Left lobe of liver (tissue), 2 donors: ENCODE data around the gene PLET1. TPM values are rescaled to one million over a fixed set of nuclear protein-coding genes. Genes with fewer than 3 reads are reported as not detected.

Experiments
- ATAC-seq: fragments of 200-7000 bp; cut with Tn5 transposase; one replicate; pipeline ENCODE4 v1.9.1; 2020; ENCODE audit warnings: mild to moderate bottlenecking, moderate library complexity
- DNase-seq: peaks from one replicate; pipeline ENCODE4 v3.0.0-alpha.2; 2020; ENCODE audit warnings: low spot score
- total RNA-seq: library from RNA; stranded (reverse); gene quantifications from one replicate; pipeline ENCODE4 v1.2.1, GENCODE V29; 2021
- donor health status: DM: no; HTN: no; CAD: no; lungs with moderate emphysema.
- donor health status: DM: no; HTN: yes; CAD: no.

The PLET1 gene
- total RNA-seq, 1 donor from 2014 or later, result not detected

DNA sequence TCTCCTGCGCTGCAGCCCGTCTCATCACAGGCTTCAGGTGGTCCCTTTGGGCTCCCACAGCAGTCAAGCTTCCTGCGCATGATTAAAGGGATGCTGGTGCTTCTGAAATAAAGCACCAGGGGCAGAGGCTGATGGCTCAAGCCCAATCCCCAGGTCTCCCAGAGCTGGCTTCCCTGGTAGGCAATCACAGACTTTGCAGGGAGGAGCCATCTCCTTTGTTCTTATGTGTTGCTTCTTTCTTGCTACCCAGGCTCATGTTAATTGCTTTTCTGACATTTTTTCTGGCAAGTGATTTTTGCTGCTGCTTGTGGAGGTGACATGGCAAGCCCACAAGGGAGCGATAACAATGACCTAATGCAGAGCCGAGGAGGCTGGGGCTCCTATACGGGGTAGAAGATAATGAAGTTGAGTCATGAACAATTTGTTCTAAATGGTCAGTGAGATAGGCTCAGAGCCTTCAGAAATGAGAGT, 25.2 kb upstream of the PLET1 start:
- ATAC-seq (no peak), DNase-seq (no peak)

GRCh38 chr11:112281726-112282125, 21.1 kb upstream of the PLET1 start:
- DNase-seq, result no peak
- ATAC-seq, result no peak

GRCh38 chr11:112280268-112281126, 19.8 kb upstream of the PLET1 start:
- peak; percentile 96 for ATAC-seq
- DNase-seq, result peak; percentile 69

- ATAC-seq, result peak; percentile 91
- peak; percentile 74 for DNase-seq
Measured at GRCh38 chr11:112279901-112280267, 19.2 kb upstream of the PLET1 start.

- DNase-seq (no peak), ATAC-seq (no peak)
Measured at GRCh38 chr11:112278803-112279202, 18.1 kb upstream of the PLET1 start.

DNA sequence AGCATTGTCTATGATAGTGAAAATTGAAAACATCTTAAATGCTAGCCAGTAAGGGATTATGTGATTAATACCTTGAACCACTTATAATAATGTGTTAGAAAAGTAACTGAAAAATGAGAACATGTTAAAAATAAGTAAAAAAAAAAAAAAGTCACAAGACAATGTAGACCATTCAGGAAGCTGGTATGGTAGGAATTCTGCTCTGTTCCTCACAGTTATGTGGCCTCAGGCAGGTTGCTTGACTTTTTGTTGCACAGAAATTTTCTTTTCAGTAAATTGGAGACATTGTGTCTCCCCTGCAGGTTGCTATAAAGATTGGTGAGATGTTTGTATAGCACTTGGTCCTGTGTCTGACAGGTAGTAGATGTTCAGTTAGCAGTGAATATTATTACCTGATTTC, 17.3 kb upstream of the PLET1 start:
- ATAC-seq (no peak), DNase-seq (no peak)

DNA sequence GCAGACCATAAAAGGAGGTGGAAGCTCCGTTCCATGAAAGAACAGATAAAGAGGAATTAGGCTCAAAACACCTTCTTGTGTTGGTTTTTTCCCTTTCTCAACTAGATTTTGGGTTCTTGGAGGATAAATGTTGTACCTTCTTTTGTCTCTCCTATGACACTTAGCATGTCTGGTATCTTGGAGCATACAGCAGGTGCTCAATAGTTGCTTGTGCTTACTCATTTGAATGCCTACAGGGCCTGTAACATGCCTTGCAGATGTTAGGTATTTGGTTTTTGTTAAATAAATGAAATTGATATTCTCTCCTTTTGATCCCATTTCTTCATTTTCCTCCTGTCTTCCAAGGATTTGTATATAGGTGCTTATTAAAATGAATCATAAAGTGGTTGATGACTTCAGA, 16.4 kb upstream of the PLET1 start:
- ATAC-seq (no peak), DNase-seq (no peak)

GRCh38 chr11:112274007-112274783, 13.5 kb upstream of the PLET1 start:
- no peak for DNase-seq
- no peak for ATAC-seq

DNA sequence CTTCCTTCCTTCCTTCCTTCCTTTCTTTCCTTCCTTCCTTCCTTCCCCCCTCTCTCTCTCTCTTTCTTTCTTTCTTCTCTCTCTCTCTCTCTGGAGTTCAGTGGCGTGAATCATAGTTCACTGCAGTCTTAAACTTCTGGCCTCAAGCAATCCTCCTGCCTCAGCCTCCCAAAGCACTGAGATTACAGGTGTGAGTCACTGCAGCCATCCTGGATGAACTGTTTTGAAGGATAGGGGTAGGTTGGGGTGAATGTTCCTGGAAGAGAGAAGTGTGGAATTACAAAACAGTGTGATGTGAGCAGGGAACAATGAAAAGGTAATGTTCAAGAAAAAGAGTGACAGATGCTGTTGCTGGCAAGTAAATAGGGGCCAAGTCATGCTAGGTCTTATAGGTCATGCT, 12.4 kb upstream of the PLET1 start:
- DNase-seq (no peak), ATAC-seq (no peak)

DNA sequence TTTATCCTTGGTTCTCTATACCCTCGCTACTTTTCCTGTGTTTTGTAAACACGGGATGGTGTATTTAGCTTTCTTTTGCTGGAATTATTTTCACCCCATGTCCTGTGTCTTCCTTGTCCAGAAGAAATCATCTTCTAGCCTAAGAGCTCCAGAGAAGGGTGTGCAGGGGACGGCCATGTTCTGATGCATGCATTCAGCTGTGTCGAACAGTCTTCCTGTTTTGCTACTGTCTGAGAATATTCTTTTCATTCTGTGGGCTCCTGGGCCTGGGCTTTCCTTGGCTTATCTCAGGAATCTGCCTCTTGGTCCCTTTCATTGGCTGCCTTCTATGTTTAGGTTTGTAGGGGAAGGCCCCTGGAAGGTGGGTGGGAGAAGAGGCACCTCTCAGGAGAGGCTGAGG, 10.6 kb upstream of the PLET1 start:
- DNase-seq (no peak), ATAC-seq (no peak)

GRCh38 chr11:112270551-112271180, 10.0 kb upstream of the PLET1 start:
- DNase-seq, result no peak
- ATAC-seq, result peak; percentile 57

GRCh38 chr11:112269139-112269538, 8.5 kb upstream of the PLET1 start:
- ATAC-seq, result no peak

DNA sequence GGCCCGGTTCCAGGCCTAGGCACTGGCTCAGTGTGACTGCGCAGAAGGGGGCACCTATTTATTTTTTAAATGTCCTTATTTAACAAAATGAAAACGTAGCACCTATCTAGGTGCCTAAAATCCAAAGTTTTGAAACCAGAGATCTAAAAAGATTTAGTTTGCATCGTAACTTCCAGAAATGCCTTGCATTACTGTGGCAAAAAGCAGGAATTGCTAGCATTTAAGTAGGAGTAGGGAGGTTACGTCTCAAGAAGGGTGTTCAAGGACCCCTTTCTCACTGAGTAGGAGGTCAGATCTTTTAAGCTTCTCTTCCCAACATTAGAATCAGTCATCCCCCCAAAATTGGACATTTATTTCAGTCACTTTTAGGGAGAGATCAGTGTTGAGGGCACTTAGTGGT, 7.7 kb upstream of the PLET1 start:
- no peak for DNase-seq
- no peak for ATAC-seq

More at GRCh38 chr11:112269139-112269538, 8.5 kb upstream of the PLET1 start:
- no peak for DNase-seq

- ATAC-seq, result peak; percentile 57
- peak; percentile 55 for DNase-seq
Measured at GRCh38 chr11:112267188-112267591, 6.5 kb upstream of the PLET1 start.

DNA sequence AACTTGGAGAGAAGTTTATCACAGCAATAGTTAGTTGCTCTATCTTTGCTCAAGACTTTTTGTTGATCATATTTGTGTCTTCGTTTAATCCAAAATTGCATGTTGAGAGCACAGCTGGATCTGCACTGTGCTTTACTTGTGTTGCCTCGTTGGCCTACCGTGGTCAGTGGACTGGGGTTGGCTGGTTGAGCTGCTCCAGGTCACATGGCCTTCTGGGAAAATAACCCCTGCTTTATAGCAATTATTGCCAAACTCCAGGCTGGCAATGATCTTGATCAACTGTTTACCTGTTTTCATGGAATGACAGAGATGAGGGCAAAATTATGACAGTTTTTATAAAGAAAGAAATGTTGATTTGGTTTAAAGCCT, 5.7 kb upstream of the PLET1 start:
- DNase-seq (peak; percentile 62), ATAC-seq (peak; percentile 74)

GRCh38 chr11:112265659-112266409, 5.2 kb upstream of the PLET1 start:
- DNase-seq, result no peak
- peak; percentile 6 for ATAC-seq

GRCh38 chr11:112255067-112255720, 5.5 kb downstream of the PLET1 start:
- DNase-seq (no peak), ATAC-seq (peak; percentile 28)

DNA sequence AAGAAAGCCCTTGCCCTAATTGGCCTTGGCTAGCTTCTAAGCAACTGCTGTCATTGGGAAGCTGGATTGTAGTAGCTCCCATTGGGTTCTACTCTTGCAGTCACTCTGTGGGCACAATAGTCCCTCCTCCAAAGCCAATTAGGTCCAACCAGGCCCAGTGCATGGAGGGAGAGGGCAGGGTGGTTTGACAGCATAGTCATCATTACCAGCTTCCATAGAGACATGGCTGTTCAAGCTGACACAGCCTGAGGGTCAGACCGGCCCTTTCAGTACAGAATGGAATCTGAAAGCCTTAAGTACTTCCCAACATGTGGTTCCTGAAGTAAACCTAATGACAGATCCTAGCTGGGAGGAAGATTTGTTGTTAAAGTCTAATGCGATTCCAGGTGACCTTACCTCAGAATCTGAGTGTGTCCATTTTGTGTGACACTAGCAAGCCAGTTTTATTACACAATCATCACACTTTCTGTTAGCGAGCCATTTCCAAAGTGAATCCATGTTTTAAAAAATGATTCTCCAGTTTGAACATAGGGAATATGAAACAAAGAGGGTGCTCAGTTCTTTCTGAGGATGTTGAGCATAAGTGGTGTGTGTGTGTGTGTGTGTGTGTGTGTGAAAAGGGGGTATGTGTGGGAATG, 6.9 kb downstream of the PLET1 start:
- ATAC-seq (no peak), DNase-seq (no peak)

DNA sequence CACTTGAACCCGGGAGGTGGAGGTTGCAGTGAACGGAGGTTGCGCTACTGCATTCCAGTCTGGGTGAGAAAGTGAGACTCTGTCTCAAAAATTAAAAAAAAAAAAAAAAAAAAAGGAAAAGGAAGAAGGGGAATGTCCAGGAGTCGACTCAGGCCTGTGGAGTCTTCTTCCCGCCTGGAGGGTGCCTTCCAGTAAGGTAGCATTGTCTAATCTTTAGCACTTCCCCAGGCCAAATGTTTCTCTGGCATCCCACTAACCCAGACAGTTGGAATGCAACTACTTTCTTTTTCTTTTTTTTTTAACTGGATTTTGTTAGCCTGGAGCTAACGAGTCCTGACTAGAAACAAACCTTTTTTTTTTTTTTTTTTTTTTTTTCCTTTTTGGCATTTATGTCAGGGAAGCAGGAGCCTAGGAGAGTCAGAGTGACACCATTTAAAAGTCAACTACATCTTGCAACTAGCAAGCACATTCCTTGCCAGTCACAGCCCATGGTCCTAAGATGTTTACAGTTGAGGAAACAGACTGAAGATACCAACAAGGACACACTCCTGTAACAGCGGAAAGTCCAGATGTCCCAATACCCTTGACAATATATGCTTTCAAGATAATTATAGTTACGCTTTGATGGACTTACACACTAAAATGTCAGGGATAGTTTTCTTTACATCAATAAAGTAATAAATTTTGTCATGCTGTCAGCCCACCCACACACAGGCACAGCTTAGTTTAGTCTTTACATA, 10.6 kb downstream of the PLET1 start:
- DNase-seq, result no peak
- no peak for ATAC-seq
